B cell (primary cell): ENCODE results near the gene S100A14. TPM values are rescaled to one million over a fixed set of nuclear protein-coding genes. Genes with fewer than 3 reads are reported as not detected.
A peak's percentile ranks its signal among the peaks of the same experiment; 100 is the strongest.

Experiments used
- ATAC-seq: fragments of 200-7000 bp; cut with Tn5 transposase; one replicate; pipeline ENCODE4 v1.10.0; 2021; ENCODE audit warnings: low read depth, mild to moderate bottlenecking, moderate number of reproducible peaks, moderate library complexity
- CTCF ChIA-PET: fragments of 350-600 bp; sonication (Branson Sonifier 250); formaldehyde crosslinking; loops from one replicate; lab custom pipeline; 2021; ENCODE audit warnings: antibody characterized with exemption, inconsistent platforms; lab: Charles Lee
- POLR2A ChIA-PET: fragments of 350-600 bp; sonication (Branson Sonifier 250); formaldehyde crosslinking; loops from one replicate; lab custom pipeline; 2021; ENCODE audit warnings: antibody characterized with exemption; lab: Charles Lee
- DNase-seq: peaks from one replicate; pipeline ENCODE4 v3.0.0; 2013
- H2AFZ ChIP-seq: 2 replicates; pipeline ENCODE4 v1.6.1; 2012; ENCODE audit warnings: mild to moderate bottlenecking, low read depth, low read length; ENCODE audit not compliant: insufficient read depth, poor library complexity, severe bottlenecking
- H3K27ac ChIP-seq, 2 donors: 1 replicate in 1 of 2; 2 replicates in 1 of 2; pipeline ENCODE4 v1.5.1; 2012 to 2013; ENCODE audit warnings: low read length in 2 of 2, mild to moderate bottlenecking in 2 of 2, moderate library complexity in 1 of 2
- H3K27me3 ChIP-seq, 4 experiments: fragments of 200-600 bp in 1 of 4; sonication (generic) in 1 of 4; replicated peaks in 1 of 4; 1 replicate in 2 of 4; 2 replicates in 2 of 4; pipeline versions ENCODE4 v1.6.1 to v1.7.0; 2013 to 2016; ENCODE audit warnings: low read length in 3 of 4, mild to moderate bottlenecking in 2 of 4, mixed read lengths in 1 of 4, moderate library complexity in 1 of 4; ENCODE audit not compliant: insufficient read depth in 4 of 4, control insufficient read depth in 3 of 4; ENCODE audit errors: control extremely low read depth in 1 of 4
- H3K36me3 ChIP-seq, 2 experiments: replicated peaks in 1 of 2; 1 replicate in 1 of 2; 2 replicates in 1 of 2; pipeline versions ENCODE4 v1.6.1 to v1.7.1; 2013; ENCODE audit warnings: low read length in 1 of 2; ENCODE audit not compliant: insufficient read depth in 2 of 2, control insufficient read depth in 1 of 2; ENCODE audit errors: control extremely low read depth in 1 of 2, extremely low read depth in 1 of 2
- H3K4me1 ChIP-seq, 2 donors: fragments of 200-600 bp in 1 of 2; sonication (generic) in 1 of 2; 1 replicate in 1 of 2; 2 replicates in 1 of 2; pipeline versions ENCODE4 v1.5.1 to v1.6.1; 2013 to 2017; ENCODE audit warnings: low read length in 2 of 2; ENCODE audit not compliant: control insufficient read depth in 2 of 2, insufficient read depth in 2 of 2
- H3K4me2 ChIP-seq: replicated peaks from 2 replicates; pipeline ENCODE3; 2012; ENCODE audit warnings: mild to moderate bottlenecking, low read depth, low read length; ENCODE audit not compliant: poor library complexity, severe bottlenecking
- H3K4me3 ChIP-seq, 5 experiments: fragments of 200-600 bp in 1 of 5; sonication (generic) in 1 of 5; 1 replicate in 3 of 5; 2 replicates in 2 of 5; pipeline versions ENCODE4 v1.5.1 to v1.7.0; 2011 to 2016; ENCODE audit warnings: low read length in 4 of 5, mild to moderate bottlenecking in 4 of 5, low read depth in 2 of 5, control low read depth in 1 of 5, moderate library complexity in 1 of 5; ENCODE audit not compliant: insufficient read depth in 1 of 5; ENCODE audit errors: control extremely low read depth in 1 of 5, extremely low read depth in 1 of 5
- H3K79me2 ChIP-seq: fragments of 200-600 bp; sonication (generic); one replicate; pipeline ENCODE4 v1.6.0; 2016; ENCODE audit warnings: low read length; ENCODE audit not compliant: control insufficient read depth, insufficient read depth
- H3K9ac ChIP-seq: fragments of 200-600 bp; sonication (generic); 2 replicates; pipeline ENCODE4 v1.6.1; 2017; ENCODE audit warnings: mild to moderate bottlenecking, low read length, moderate library complexity
- H3K9me3 ChIP-seq, 3 donors: one replicate each; pipeline versions ENCODE4 v1.6.1 to v1.7.1; 2013; ENCODE audit warnings: low read length in 2 of 3; ENCODE audit not compliant: control insufficient read depth in 2 of 3, insufficient read depth in 1 of 3; ENCODE audit errors: control extremely low read depth in 1 of 3
- H4K20me1 ChIP-seq: 2 replicates; pipeline ENCODE4 v1.6.0; 2012; ENCODE audit warnings: mild to moderate bottlenecking, low read length; ENCODE audit not compliant: insufficient read depth, control insufficient read depth, poor library complexity, severe bottlenecking
- H3K27ac Mint-ChIP-seq: one replicate; pipeline ENCODE4 v1.8.0; 2021; ENCODE audit warnings: mixed read lengths
- H3K27me3 Mint-ChIP-seq: one replicate; pipeline ENCODE4 v1.8.0; 2021; ENCODE audit warnings: mixed read lengths
- H3K4me1 Mint-ChIP-seq: one replicate; pipeline ENCODE4 v1.8.0; 2021; ENCODE audit warnings: mixed read lengths
- H3K4me3 Mint-ChIP-seq: one replicate; pipeline ENCODE4 v1.8.0; 2021; ENCODE audit warnings: mixed read lengths
- H3K9me3 Mint-ChIP-seq: one replicate; pipeline ENCODE4 v1.8.0; 2022; ENCODE audit warnings: mixed read lengths; ENCODE audit not compliant: insufficient read depth
- EZH2 ChIP-seq: IDR thresholded peaks from 2 replicates; pipeline ENCODE4 v1.6.1; 2012; ENCODE audit warnings: borderline replicate concordance, low read depth, mild to moderate bottlenecking, moderate library complexity, low read length; ENCODE audit not compliant: insufficient read depth, poor library complexity, severe bottlenecking
- WGBS: methylation state at CpG from one replicate; pipeline ENCODE4 v1.1.5; 2013; ENCODE audit warnings: missing lambda C conversion rate; ENCODE audit not compliant: insufficient coverage; 5-methylcytosine and 5-hydroxymethylcytosine counted together
- intact Hi-C: fragments of 100-400 bp; cut with micrococcal nuclease; formaldehyde crosslinking; loops from one replicate; pipeline ENCODE4 v1.10.0; 2022
- polyA plus RNA-seq: library from polyadenylated mRNA; depleted of rRNA; stranded (reverse); fragments of >200 nt; gene quantifications from 2 replicates; pipeline ENCODE4 v1.2.3, GENCODE V29; 2012
- total RNA-seq, 2 donors: library from RNA; stranded (reverse); fragments of 120-200 nt in 1 of 2; gene quantifications; 1 replicate in 1 of 2; 2 replicates in 1 of 2; pipeline versions ENCODE4 v1.2.3 to v1.2.4, GENCODE V29; 2013 to 2022
- TF ChIP-seq, protein P1 (sequence below): fragments of 200-600 bp; IDR thresholded peaks from one replicate; pipeline ENCODE4 v1.8.0; 2022; ENCODE audit warnings: antibody characterized with exemption, mild to moderate bottlenecking

S100A14 gene
- total and polyA plus RNA-seq, 2 donors (not counting 1 experiment from before 2014, with no cell fraction given) = not detected

GRCh38 chr1:153565529-153566374 lies 50.4 kb downstream of the S100A14 start, which contains the start of gene S100A2:
TSS of gene S100A2 (minus strand) at chr1:153565844. CDS start at chr1:153563877, 1,967 bp downstream.
- H3K27me3 Mint-ChIP-seq = peaks cover 4% of the 10 kb centered on the region
- intact Hi-C loops = loop anchor here (2.0 kb wide), 1 partner anchor 21 kb away; the partner anchor contains the start of gene S100A4

More at GRCh38 chr1:153565529-153566374, 50.4 kb downstream of the S100A14 start, which contains the start of gene S100A2:
- peak within 1 kb of the TSS; percentile 57 to 63 for H3K27ac ChIP-seq
- POLR2A ChIA-PET = interaction anchor here (0.5 to 1.9 kb wide), 9 partner anchors 11 to 218 kb away, joined by 3 to 8 read pairs (median 4); partner anchors contain the start of genes CHTOP, S100A5 and S100A6
- CTCF ChIA-PET = interaction anchor here (0.6 to 2.8 kb wide), 11 partner anchors 15 to 420 kb away, joined by 3 to 36 read pairs (median 5); partner anchors contain the start of genes DENND4B, RAB13, S100A4 and S100A5
- H3K79me2 ChIP-seq = no peaks in the 10 kb centered on the region
- H3K9ac ChIP-seq = peak within 1 kb of the TSS; percentile 29
- no peaks in the 10 kb centered on the region for H3K9me3 ChIP-seq
- Mint-ChIP-seq H3K4me3 (peak within 1 kb of the TSS; percentile 83), H3K4me1 (peaks cover 28% of the 10 kb centered on the region), H3K27ac (peak within 1 kb of the TSS; percentile 99), H3K9me3 (no peaks in the 10 kb centered on the region)
- ATAC-seq (peak; percentile 71), DNase-seq (peak; percentile 54)
- H3K4me3 ChIP-seq = no peak within 1 kb of the TSS
- H3K27me3 ChIP-seq = peaks cover 0 to 2% (median 0%) of the 10 kb centered on the region in 4 experiments
- H3K36me3 ChIP-seq = no peaks in the 10 kb centered on the region
- H3K4me1 ChIP-seq = peaks cover 12 to 28% of the 10 kb centered on the region in 2 donors
- peak within 1 kb of the TSS; percentile 58 for H3K4me2 ChIP-seq
- H4K20me1 ChIP-seq = no peaks in the 10 kb centered on the region
- TF ChIP-seq, protein P1, sequence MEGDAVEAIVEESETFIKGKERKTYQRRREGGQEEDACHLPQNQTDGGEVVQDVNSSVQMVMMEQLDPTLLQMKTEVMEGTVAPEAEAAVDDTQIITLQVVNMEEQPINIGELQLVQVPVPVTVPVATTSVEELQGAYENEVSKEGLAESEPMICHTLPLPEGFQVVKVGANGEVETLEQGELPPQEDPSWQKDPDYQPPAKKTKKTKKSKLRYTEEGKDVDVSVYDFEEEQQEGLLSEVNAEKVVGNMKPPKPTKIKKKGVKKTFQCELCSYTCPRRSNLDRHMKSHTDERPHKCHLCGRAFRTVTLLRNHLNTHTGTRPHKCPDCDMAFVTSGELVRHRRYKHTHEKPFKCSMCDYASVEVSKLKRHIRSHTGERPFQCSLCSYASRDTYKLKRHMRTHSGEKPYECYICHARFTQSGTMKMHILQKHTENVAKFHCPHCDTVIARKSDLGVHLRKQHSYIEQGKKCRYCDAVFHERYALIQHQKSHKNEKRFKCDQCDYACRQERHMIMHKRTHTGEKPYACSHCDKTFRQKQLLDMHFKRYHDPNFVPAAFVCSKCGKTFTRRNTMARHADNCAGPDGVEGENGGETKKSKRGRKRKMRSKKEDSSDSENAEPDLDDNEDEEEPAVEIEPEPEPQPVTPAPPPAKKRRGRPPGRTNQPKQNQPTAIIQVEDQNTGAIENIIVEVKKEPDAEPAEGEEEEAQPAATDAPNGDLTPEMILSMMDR = no peak
- TF ChIP-seq EZH2 = no peak
- H2AFZ ChIP-seq = peak within 1 kb of the TSS; percentile 72
- WGBS = 37% methylated on average over 7 of the region's 8 CpGs

Other genes with a start within 250 kb of the S100A14 start
- gene S100A12, start 240.7 kb downstream of the S100A14 start, total RNA-seq = not detected in 2 replicates
- gene S100A12, start 240.7 kb downstream of the S100A14 start, polyA plus RNA-seq = 1.4 and 3.4 TPM in 2 replicates
- 1.9 and 3.3 TPM in 2 replicates for gene S100A8, start 225.3 kb downstream of the S100A14 start, total RNA-seq
- 8.9 and 16.7 TPM in 2 replicates for gene S100A8, start 225.3 kb downstream of the S100A14 start, polyA plus RNA-seq
- not detected in 2 replicates for gene S100A7A, start 199.8 kb downstream of the S100A14 start, total RNA-seq
- not detected in 2 replicates for gene S100A7A, start 199.8 kb downstream of the S100A14 start, polyA plus RNA-seq
- not detected in 2 replicates for gene S100A7, start 155.7 kb downstream of the S100A14 start, total RNA-seq
- not detected in 2 replicates for gene S100A7, start 155.7 kb downstream of the S100A14 start, polyA plus RNA-seq
- gene S100A6, start 80.3 kb downstream of the S100A14 start, total RNA-seq = 93.6 and 110 TPM in 2 replicates
- gene S100A6, start 80.3 kb downstream of the S100A14 start, polyA plus RNA-seq = 61.1 and 213 TPM in 2 replicates
- gene S100A5, start 75.4 kb downstream of the S100A14 start, total RNA-seq = not detected in 2 replicates
- gene S100A5, start 75.4 kb downstream of the S100A14 start, polyA plus RNA-seq = 0.64 TPM in 1 of 2 replicates, not detected in the other
- 58.0 and 62.7 TPM in 2 replicates for gene S100A4, start 70.5 kb downstream of the S100A14 start, total RNA-seq
- 121 and 150 TPM in 2 replicates for gene S100A4, start 70.5 kb downstream of the S100A14 start, polyA plus RNA-seq
- gene S100A3, start 67.1 kb downstream of the S100A14 start, total RNA-seq = not detected in 2 replicates
- 0.17 TPM in 1 of 2 replicates, not detected in the other for gene S100A3, start 67.1 kb downstream of the S100A14 start, polyA plus RNA-seq
- gene S100A2, start 50.5 kb downstream of the S100A14 start, total RNA-seq = not detected in 2 replicates
- 0.19 TPM in 1 of 2 replicates, not detected in the other for gene S100A2, start 50.5 kb downstream of the S100A14 start, polyA plus RNA-seq
- not detected in 2 replicates for gene S100A16, start 3.2 kb downstream of the S100A14 start, total RNA-seq
- not detected in 2 replicates for gene S100A16, start 3.2 kb downstream of the S100A14 start, polyA plus RNA-seq
- gene S100A13, start 11.2 kb upstream of the S100A14 start, total RNA-seq = 5.7 and 9.8 TPM in 2 replicates
- 17.8 and 19.8 TPM in 2 replicates for gene S100A13, start 11.2 kb upstream of the S100A14 start, polyA plus RNA-seq
- gene S100A1, start 12.1 kb upstream of the S100A14 start, total RNA-seq = not detected in 2 replicates
- gene S100A1, start 12.1 kb upstream of the S100A14 start, polyA plus RNA-seq = not detected in 2 replicates
- 156 TPM in 2 replicates for gene CHTOP, start 17.7 kb upstream of the S100A14 start, total RNA-seq
- 87.0 and 140 TPM in 2 replicates for gene CHTOP, start 17.7 kb upstream of the S100A14 start, polyA plus RNA-seq
- gene SNAPIN, start 42.4 kb upstream of the S100A14 start, total RNA-seq = 37.6 and 39.4 TPM in 2 replicates
- gene SNAPIN, start 42.4 kb upstream of the S100A14 start, polyA plus RNA-seq = 17.2 and 22.7 TPM in 2 replicates
- 86.5 and 89.8 TPM in 2 replicates for gene ILF2, start 54.7 kb upstream of the S100A14 start, total RNA-seq
- gene ILF2, start 54.7 kb upstream of the S100A14 start, polyA plus RNA-seq = 94.0 and 155 TPM in 2 replicates
- gene NPR1, start 62.4 kb upstream of the S100A14 start, total RNA-seq = 0.19 and 0.37 TPM in 2 replicates
- not detected in 2 replicates for gene NPR1, start 62.4 kb upstream of the S100A14 start, polyA plus RNA-seq
- 69.1 and 69.3 TPM in 2 replicates for gene INTS3, start 111.7 kb upstream of the S100A14 start, total RNA-seq
- gene INTS3, start 111.7 kb upstream of the S100A14 start, polyA plus RNA-seq = 71.5 and 84.1 TPM in 2 replicates
- gene SLC27A3, start 159.1 kb upstream of the S100A14 start, total RNA-seq = 15.6 and 16.2 TPM in 2 replicates
- 8.9 and 19.4 TPM in 2 replicates for gene SLC27A3, start 159.1 kb upstream of the S100A14 start, polyA plus RNA-seq